GM19397 (cell line): Measurements from ENCODE around the gene MORF4L1.
"Not testable (repeated sequence)": the region's sequence is repeated elsewhere in the genome, so short reads cannot be mapped to it uniquely, and the experiment has no call there.

Experiments used
- ATAC-seq: cut with Tn5 transposase; IDR thresholded peaks from one replicate; pipeline ENCODE4 v1.9.1; 2021; ENCODE audit warnings: mild to moderate bottlenecking, moderate library complexity; ENCODE audit not compliant: unreplicated experiment

The MORF4L1 gene

GRCh38 chr15:78872155-78872971 is at the start of gene MORF4L1:
TSS of gene MORF4L1 (plus strand) at chr15:78872890. CDS start at chr15:78873018, 128 bp downstream.
- ATAC-seq: peak; percentile 90

DNA sequence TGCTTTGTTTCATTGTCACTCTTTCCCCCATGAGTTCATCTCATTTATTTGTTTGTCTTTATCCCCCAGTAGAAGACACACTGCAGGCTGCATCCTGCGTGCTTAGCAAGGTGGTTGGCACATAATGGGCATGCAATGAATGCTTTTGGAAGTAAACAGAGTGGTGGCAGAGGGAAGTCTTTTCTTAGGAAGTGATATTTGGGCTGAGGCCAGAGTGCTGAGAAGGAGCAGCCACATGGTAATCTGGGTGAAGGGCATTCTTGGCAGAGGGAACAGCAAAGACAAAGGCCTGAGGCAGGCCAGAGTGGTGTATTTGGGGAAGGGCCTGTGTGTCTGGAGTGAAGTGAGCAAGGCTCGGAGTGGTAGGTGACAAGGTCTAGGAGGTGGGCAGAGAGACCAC is 43.8 kb upstream of the MORF4L1 start:
- ATAC-seq: no peak

- no peak for ATAC-seq
These were observed 42.0 kb upstream of the MORF4L1 start for GRCh38 chr15:78830514-78831228.

GRCh38 chr15:78831229-78832207 is 41.2 kb upstream of the MORF4L1 start:
- no peak for ATAC-seq

GRCh38 chr15:78836333-78836732 is 36.4 kb upstream of the MORF4L1 start:
- ATAC-seq: no peak

- no peak for ATAC-seq
These were observed 35.6 kb upstream of the MORF4L1 start for GRCh38 chr15:78837131-78837530.

DNA sequence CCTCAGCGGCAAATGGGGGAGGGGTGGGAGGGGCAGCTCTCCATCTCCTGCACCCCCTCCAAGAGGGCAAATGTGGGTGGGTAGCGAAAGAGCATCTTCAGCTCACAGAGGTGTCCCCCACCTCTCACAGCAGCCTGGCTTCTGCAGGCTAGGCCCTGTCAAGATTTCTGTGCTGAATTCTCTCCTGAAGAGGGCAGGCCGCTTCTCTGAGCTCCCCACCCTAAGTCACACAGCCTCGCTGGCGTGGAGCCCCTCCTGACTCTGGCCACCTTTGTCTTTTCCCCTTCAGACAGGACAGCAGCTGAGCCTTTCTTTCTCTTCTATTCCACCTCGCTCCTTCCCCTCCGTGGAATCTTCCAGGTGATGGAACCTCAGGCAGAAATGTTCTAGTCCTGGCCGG is 35.1 kb upstream of the MORF4L1 start:
- no peak for ATAC-seq

- no peak for ATAC-seq
These were observed 34.2 kb upstream of the MORF4L1 start for GRCh38 chr15:78838489-78838888.

DNA sequence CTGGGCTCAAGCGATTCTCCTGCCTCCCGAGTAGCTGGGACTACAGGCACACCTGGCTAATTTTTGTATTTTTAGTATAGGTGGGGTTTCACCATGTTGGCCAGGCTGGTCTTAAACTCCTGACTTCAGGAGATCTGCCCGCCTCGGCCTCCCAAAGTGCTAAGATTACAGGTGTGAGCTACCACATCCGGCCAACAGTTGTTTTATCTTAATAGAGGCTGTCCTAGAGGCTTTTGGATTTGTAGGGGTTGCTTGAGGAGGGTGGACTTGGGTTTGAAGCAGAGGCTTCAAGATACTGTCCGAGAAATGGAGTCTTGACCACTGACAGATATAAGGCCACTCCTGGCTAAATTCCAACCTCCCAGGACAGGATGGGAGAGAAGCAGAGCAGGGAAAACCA is 33.5 kb upstream of the MORF4L1 start:
- not testable (repeated sequence) for ATAC-seq

DNA sequence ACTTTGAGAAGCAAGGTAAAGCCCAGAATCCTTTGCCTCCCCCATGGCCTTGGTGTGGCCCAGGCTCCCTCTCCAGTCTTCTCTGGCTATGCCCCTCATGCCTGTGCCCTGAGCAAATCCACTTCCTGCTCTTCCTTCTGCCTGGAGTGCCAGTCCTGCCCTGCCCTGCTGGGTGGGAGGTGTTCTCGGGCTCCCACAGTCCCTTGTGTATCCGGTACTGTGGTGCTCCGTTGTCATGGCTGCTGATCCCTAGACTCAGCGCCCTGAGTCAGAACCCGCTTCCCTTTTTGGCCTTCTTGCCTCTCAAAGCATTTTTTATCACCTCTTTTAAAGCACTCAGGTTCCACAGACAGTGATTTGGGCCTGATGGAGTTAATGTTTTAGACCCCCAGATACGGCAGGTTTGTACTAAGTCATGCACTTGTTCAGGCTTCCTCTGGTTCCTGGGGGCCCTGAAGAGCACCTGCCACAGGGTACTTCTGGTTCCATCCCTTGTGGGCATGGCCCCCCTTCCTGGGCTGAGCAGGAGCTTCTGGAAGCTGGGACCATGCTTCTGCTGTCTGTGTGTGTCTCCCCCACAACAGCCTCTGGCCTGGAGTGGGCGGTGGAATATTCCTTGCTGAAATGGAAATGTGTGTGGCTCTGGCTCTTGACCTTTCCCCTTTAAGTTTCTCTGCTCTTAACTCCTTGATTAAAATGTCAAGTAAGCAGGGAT is 31.9 kb upstream of the MORF4L1 start:
- no peak for ATAC-seq

- no peak for ATAC-seq
These were observed 31.3 kb upstream of the MORF4L1 start for GRCh38 chr15:78841376-78841706.

- ATAC-seq: no peak
These were observed 30.8 kb upstream of the MORF4L1 start for GRCh38 chr15:78841891-78842290.

DNA sequence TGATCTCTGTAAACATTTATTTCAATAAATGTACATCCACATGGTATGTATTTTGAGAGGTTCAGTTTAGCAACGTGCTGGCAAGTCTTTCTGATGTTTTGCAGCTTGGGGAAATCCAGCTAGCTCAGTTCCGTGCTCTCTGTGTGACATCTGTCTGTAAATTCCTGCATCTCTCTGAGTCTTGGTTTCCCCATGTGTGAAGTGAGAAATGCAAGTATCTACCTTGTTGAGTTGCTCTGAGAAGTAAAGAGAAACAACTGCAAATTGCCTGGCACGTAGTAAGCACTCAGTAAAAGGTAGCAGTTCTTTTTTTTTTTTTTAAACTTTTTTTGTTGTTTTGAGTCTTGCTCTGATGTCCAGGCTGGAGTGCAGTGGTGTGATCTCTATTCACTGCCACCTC is 30.2 kb upstream of the MORF4L1 start:
- no peak for ATAC-seq

- ATAC-seq: not testable (repeated sequence)
These were observed 25.8 kb upstream of the MORF4L1 start for GRCh38 chr15:78846906-78847305.

- ATAC-seq: not testable (repeated sequence)
These were observed 25.2 kb upstream of the MORF4L1 start for GRCh38 chr15:78847387-78847906.

GRCh38 chr15:78850352-78850751 is 22.3 kb upstream of the MORF4L1 start:
- ATAC-seq: no peak

- no peak for ATAC-seq
These were observed 21.5 kb upstream of the MORF4L1 start for GRCh38 chr15:78850941-78851755.

GRCh38 chr15:78853500-78853899 is 19.2 kb upstream of the MORF4L1 start:
- ATAC-seq: no peak

- no peak for ATAC-seq
These were observed 17.8 kb upstream of the MORF4L1 start for GRCh38 chr15:78854833-78855372.
